GM21737 (cell line): ENCODE results near the gene RASSF4.
A peak's percentile ranks its signal among the peaks of the same experiment; 100 is the strongest.

Experiments used
- ATAC-seq: cut with Tn5 transposase; IDR thresholded peaks from one replicate; pipeline ENCODE4 v1.9.1; 2021; ENCODE audit warnings: mild to moderate bottlenecking, moderate library complexity; ENCODE audit not compliant: unreplicated experiment

The RASSF4 gene

DNA sequence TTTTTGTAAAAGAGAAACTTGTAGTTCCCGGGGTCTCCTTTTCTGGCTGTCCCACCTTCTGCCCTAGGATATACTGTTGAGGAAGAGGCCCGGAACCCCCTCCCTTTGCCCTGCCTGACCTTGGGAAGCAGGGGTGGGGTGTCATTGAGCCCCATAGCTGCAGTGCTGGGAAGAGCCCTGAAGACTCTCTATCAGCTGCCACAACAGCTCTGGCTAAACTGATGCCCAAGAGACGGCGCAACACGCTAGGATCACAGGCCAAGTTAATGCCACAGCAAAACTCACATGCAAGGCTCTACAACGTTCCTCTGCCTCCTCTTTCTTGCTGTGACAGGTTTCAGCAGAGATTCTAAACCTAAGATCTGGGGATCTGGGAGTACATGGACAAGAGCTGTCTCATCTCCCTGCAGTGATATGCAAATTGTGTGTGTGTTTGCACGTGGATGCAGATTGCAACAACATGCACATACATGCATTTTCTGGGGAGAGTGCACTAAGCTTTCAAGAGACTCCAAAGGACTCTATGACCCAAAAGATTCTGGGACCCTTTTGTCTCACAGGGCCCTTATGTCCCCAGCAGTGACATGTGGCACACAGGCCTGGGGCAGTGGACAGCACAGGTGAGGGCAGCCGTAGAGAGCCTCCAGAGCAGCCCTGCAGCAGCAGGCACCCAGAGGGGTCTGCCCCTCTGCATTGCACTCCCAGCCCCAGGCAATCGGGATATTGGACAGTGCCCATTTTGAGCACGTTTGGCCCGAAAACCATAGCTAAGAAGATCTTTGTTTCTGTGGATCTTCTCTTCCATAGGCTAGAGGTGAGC, 2.5 kb downstream of the RASSF4 start:
- no peak for ATAC-seq

GRCh38 chr10:44962870-44963738, 3.5 kb downstream of the RASSF4 start:
- ATAC-seq: no peak

GRCh38 chr10:44963772-44964633, 4.4 kb downstream of the RASSF4 start:
- no peak for ATAC-seq

DNA sequence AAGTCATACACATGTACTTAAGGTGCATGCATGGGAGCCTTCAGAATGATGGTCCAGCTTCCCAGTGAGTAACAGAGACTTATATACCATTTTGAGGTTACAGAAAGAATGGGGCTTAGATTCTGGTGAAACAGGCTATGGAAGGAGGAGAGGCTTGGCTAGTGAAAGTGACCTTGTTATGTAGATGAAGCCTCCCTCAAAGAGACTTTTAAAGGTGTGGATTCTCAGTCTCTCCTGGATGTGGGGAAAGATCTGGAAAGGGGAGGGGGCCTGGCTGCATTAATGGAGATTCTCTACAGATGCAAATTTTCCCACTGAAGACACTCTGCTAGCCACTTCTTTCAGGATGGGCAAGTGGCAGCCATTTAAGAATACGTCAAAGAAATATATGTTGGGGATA, 5.5 kb downstream of the RASSF4 start:
- ATAC-seq: no peak

DNA sequence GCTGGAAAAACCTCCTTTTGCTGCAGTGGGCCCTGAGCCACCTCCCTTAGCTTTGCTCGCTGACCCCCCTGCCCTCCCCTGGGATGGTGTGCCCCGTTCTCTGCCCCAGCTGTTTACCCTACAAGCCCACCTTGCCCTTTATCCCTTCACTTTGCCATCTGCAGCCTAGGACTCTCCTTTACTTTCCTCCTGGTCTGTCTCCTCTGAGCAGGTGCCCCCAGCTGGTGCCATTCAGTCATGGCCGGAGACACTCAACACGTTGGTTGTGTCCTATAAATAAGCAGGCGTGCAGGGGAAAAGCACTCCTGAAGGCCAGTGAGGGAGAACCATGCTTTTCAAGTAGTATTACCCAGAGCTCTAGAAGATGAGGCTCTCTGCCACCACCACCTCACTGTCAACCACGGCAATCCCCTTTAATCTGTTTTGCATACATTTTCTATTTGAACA, 6.1 kb downstream of the RASSF4 start:
- peak; percentile 30 for ATAC-seq

DNA sequence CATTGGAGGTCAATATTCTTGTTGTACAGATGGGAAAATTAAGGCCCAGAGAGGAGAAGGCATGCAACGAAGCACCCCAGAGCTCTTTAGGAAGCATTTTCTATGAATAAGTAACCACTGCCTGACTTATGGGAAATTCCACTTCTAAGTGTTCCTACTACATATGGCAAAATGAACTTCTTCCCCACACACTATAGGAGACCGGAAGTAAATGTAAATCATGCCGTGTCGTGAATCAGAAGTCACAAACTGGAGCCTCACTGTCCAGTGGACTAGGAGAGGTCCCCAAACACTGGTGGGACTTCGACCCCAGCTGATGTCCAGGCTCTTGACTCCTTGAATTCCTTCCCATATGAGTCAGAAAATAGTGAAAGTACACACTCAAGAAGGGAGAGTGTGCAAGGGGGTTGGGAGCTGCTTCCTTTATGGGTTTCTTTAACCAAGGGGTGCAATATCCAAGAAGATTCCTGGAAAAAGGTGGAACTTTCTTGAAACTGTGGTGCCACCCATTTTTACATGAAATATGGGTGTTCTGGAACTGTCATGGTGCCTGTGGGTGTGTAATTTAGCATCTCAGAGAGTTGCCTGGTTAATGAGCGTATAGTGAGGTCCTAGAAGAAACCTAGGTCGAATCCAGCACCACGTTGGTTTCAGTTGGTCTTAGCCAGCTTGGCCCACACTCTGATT, 6.7 kb downstream of the RASSF4 start:
- peak; percentile 21 for ATAC-seq

GRCh38 chr10:44966816-44967509, 7.4 kb downstream of the RASSF4 start:
- ATAC-seq: no peak

DNA sequence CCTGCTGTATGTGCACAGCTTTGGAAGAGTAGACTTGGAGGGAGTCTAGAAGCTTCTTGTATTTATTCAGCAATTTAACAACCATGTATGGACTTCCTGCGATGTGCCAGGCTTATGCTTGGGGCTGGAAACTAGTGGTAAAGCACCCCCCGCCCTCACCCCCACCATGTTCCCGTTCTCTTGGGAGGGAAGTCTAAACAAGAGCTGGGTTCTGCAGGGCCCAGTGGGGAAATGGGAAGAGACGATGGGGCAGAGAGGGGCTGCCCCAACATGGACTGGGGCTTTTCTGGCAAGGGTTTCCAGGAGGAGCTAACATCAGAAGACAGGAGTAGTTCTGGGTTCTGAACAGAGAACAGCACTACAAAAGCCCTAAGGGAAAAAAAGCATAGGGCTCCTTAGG, 8.0 kb downstream of the RASSF4 start:
- ATAC-seq: no peak

- no peak for ATAC-seq
Measured at GRCh38 chr10:44968091-44968490, 8.5 kb downstream of the RASSF4 start.

- no peak for ATAC-seq
Measured at GRCh38 chr10:44968500-44969400, 9.1 kb downstream of the RASSF4 start.

DNA sequence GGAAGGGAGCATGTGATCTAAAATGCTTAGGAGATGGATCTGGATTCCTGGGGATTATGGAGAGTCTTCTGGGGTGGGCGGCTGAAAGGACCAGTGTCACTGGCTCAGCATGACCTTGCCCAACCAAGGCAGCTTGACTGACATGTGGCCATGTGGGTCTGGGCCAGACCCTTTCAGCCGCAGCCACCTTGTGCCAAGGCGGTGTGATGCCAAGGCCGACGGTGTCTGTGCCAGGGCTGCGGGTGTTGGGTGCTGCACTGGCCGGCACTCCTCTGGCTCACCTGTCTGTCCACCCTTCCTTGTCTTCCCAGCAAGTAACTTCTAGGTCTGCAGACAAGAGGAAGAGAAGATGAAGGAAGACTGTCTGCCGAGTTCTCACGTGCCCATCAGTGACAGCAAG, 10.3 kb downstream of the RASSF4 start:
- no peak for ATAC-seq

- no peak for ATAC-seq
Measured at GRCh38 chr10:44970812-44971395, 11.3 kb downstream of the RASSF4 start.

- ATAC-seq: no peak
Measured at GRCh38 chr10:44971434-44971833, 11.8 kb downstream of the RASSF4 start.

- no peak for ATAC-seq
Measured at GRCh38 chr10:44971935-44972757, 12.5 kb downstream of the RASSF4 start.

DNA sequence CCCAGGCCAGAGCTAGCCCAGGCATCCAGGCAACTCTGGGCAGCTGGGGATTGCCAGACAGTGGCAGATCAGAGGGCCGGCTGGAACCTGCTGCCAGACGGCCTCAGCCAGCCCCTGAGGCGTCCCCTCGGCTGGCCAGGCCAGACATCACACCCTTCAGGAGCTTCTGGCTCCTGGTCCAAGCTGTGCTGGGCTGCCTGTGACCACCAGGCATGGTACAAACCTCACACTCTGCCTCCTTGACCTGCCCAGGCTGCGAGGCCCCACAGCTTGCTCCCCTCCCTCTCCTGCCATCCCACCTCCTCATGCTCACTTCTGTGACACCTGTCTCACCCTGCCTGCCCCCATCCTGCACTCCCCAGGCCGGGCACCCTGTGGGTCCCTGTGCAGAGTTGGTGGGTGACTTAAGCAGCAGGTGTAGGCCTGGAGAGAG, 13.3 kb downstream of the RASSF4 start:
- ATAC-seq: no peak

- ATAC-seq: no peak
Measured at GRCh38 chr10:44973323-44974081, 13.9 kb downstream of the RASSF4 start.
